H9 (cell line): Measurements from ENCODE around the gene C3orf22. TPM values are rescaled to one million over a fixed set of nuclear protein-coding genes. Genes with fewer than 3 reads are reported as not detected.

Experiments used
- DNase-seq: peaks from one replicate; pipeline ENCODE4 v3.0.0-alpha.2; 2017
- H2AFZ ChIP-seq: one replicate; pipeline ENCODE4 v1.6.1; 2013; ENCODE audit warnings: mild to moderate bottlenecking, low read length, control low read depth, moderate library complexity
- H2AK5ac ChIP-seq: 2 replicates; pipeline ENCODE4 v1.6.1; 2013; ENCODE audit warnings: low read length, control low read depth, mixed read lengths; ENCODE audit not compliant: insufficient read length
- H2BK120ac ChIP-seq: one replicate; pipeline ENCODE4 v1.6.1; 2013; ENCODE audit warnings: low read depth, mild to moderate bottlenecking, low read length, control low read depth, inconsistent platforms; ENCODE audit not compliant: poor library complexity, severe bottlenecking
- H2BK12ac ChIP-seq: 2 replicates; pipeline ENCODE4 v1.6.1; 2013; ENCODE audit warnings: low read length, control low read depth, mixed read lengths, low read depth; ENCODE audit not compliant: insufficient read length
- H2BK15ac ChIP-seq: 2 replicates; pipeline ENCODE4 v1.6.1; 2013; ENCODE audit warnings: low read depth, low read length, control low read depth
- H2BK20ac ChIP-seq: one replicate; pipeline ENCODE4 v1.6.1; 2013; ENCODE audit warnings: low read depth, mild to moderate bottlenecking, low read length, control low read depth, inconsistent platforms; ENCODE audit not compliant: poor library complexity, severe bottlenecking
- H2BK5ac ChIP-seq: 2 replicates; pipeline ENCODE4 v1.6.1; 2013; ENCODE audit warnings: low read length, control low read depth, mixed read lengths; ENCODE audit not compliant: insufficient read length
- H3K14ac ChIP-seq: 2 replicates; pipeline ENCODE4 v1.6.1; 2013; ENCODE audit warnings: low read length, control low read depth; ENCODE audit not compliant: insufficient read depth
- H3K18ac ChIP-seq: 2 replicates; pipeline ENCODE4 v1.6.1; 2013; ENCODE audit warnings: low read depth, mild to moderate bottlenecking, mixed read lengths, low read length, control low read depth; ENCODE audit not compliant: insufficient read length
- H3K23ac ChIP-seq: 2 replicates; pipeline ENCODE4 v1.6.1; 2013; ENCODE audit warnings: low read length, control low read depth, mixed read lengths, low read depth; ENCODE audit not compliant: insufficient read length
- H3K23me2 ChIP-seq: 2 replicates; pipeline ENCODE4 v1.6.1; 2013; ENCODE audit warnings: low read depth, mild to moderate bottlenecking, mixed read lengths, low read length, control low read depth; ENCODE audit not compliant: insufficient read length, poor library complexity, severe bottlenecking
- H3K27ac ChIP-seq: 2 replicates; pipeline ENCODE4 v1.5.1; 2013; ENCODE audit warnings: low read length, control low read depth, mixed read lengths, low read depth; ENCODE audit not compliant: insufficient read length
- H3K27me3 ChIP-seq: 2 replicates; pipeline ENCODE4 v1.6.1; 2013; ENCODE audit warnings: low read length, control low read depth, inconsistent platforms; ENCODE audit not compliant: insufficient read depth
- H3K4ac ChIP-seq: 2 replicates; pipeline ENCODE4 v1.6.1; 2013; ENCODE audit warnings: low read depth, mild to moderate bottlenecking, control low read depth, inconsistent platforms, low read length, moderate library complexity
- H3K4me1 ChIP-seq: 2 replicates; pipeline ENCODE4 v1.6.1; 2013; ENCODE audit warnings: low read length, control low read depth, inconsistent platforms; ENCODE audit not compliant: insufficient read depth
- H3K4me2 ChIP-seq: 2 replicates; pipeline ENCODE4 v1.6.1; 2013; ENCODE audit warnings: low read length, control low read depth, mixed read lengths; ENCODE audit not compliant: insufficient read length, insufficient read depth
- H3K56ac ChIP-seq: 2 replicates; pipeline ENCODE4 v1.6.1; 2013; ENCODE audit warnings: low read depth, mild to moderate bottlenecking, mixed read lengths, low read length, control low read depth; ENCODE audit not compliant: insufficient read length
- H3K79me1 ChIP-seq: 2 replicates; pipeline ENCODE4 v1.6.1; 2013; ENCODE audit warnings: low read depth, mild to moderate bottlenecking, moderate library complexity, low read length, control low read depth, inconsistent platforms; ENCODE audit not compliant: insufficient read depth, poor library complexity, severe bottlenecking
- H3K79me2 ChIP-seq: 2 replicates; pipeline ENCODE4 v1.6.1; 2013; ENCODE audit warnings: low read length, control low read depth, inconsistent platforms; ENCODE audit not compliant: insufficient read depth
- H3K9ac ChIP-seq: 2 replicates; pipeline ENCODE4 v1.6.1; 2013; ENCODE audit warnings: low read length, control low read depth, mixed read lengths; ENCODE audit not compliant: insufficient read length; ENCODE audit errors: extremely low read depth
- H3K9me3 ChIP-seq: one replicate; pipeline ENCODE4 v1.6.1; 2013; ENCODE audit warnings: low read depth, low read length, inconsistent platforms; ENCODE audit not compliant: control insufficient read depth
- H3T11ph ChIP-seq: one replicate; pipeline ENCODE4 v1.6.1; 2013; ENCODE audit warnings: mild to moderate bottlenecking, low read length, control low read depth, inconsistent platforms
- H4K20me1 ChIP-seq: one replicate; pipeline ENCODE4 v1.6.1; 2013; ENCODE audit not compliant: control insufficient read depth, insufficient read length, insufficient read depth
- H4K5ac ChIP-seq: 2 replicates; pipeline ENCODE4 v1.6.1; 2013; ENCODE audit warnings: low read depth, mild to moderate bottlenecking, mixed read lengths, low read length, control low read depth; ENCODE audit not compliant: insufficient read length
- H4K8ac ChIP-seq: replicated peaks from 2 replicates; pipeline ENCODE4 v1.6.1; 2013; ENCODE audit warnings: low read length, control low read depth, mixed read lengths, low read depth; ENCODE audit not compliant: insufficient read length
- H4K91ac ChIP-seq: 2 replicates; pipeline ENCODE4 v1.6.1; 2013; ENCODE audit warnings: low read depth, mild to moderate bottlenecking, moderate library complexity, mixed read lengths, low read length, control low read depth; ENCODE audit not compliant: insufficient read length
- H3K27ac Mint-ChIP-seq, 3 experiments: 2 replicates in 2 of 3; 3 replicates in 1 of 3; pipeline ENCODE4 v1.8.0; 2020 to 2021; ENCODE audit warnings: mixed read lengths in 3 of 3, mild to moderate bottlenecking in 1 of 3, moderate library complexity in 1 of 3
- H3K27me3 Mint-ChIP-seq: 2 replicates; pipeline ENCODE4 v1.8.0; 2021; ENCODE audit warnings: low read depth, mild to moderate bottlenecking, moderate library complexity, mixed read lengths
- H3K36me3 Mint-ChIP-seq, 3 experiments: 2 replicates in 2 of 3; 3 replicates in 1 of 3; pipeline ENCODE4 v1.8.0; 2020 to 2021; ENCODE audit warnings: low read depth in 3 of 3, mixed read lengths in 3 of 3; ENCODE audit not compliant: insufficient read depth in 1 of 3
- H3K4me1 Mint-ChIP-seq, 2 experiments: 2 replicates each; pipeline ENCODE4 v1.8.0; 2020; ENCODE audit warnings: mixed read lengths in 2 of 2
- H3K4me3 Mint-ChIP-seq, 2 experiments: 2 replicates in 1 of 2; 3 replicates in 1 of 2; pipeline ENCODE4 v1.8.0; 2020 to 2021; ENCODE audit warnings: mild to moderate bottlenecking in 2 of 2, mixed read lengths in 2 of 2, moderate library complexity in 1 of 2
- H3K9me3 Mint-ChIP-seq, 2 experiments: 2 replicates in 1 of 2; 3 replicates in 1 of 2; pipeline ENCODE4 v1.8.0; 2020; ENCODE audit warnings: mild to moderate bottlenecking in 2 of 2, mixed read lengths in 2 of 2, moderate library complexity in 1 of 2
- CTCF ChIP-seq: fragments of 200-600 bp; sonication (generic); conservative IDR thresholded peaks from 3 replicates; pipeline ENCODE4 v1.8.0; 2021; ENCODE audit warnings: antibody characterized with exemption, mild to moderate bottlenecking
- WGBS: extraction: QIAGEN DNeasy Blood & Tissue Kit; methylation state at CpG from one replicate; pipeline ENCODE4 v1.1.7; 2013; ENCODE audit warnings: missing lambda C conversion rate, low lambda C conversion rate, mixed read lengths; ENCODE audit not compliant: insufficient read length; ENCODE audit errors: extremely low coverage; 5-methylcytosine and 5-hydroxymethylcytosine counted together
- total RNA-seq: library from RNA; stranded (reverse); gene quantifications from 2 replicates; pipeline ENCODE4 v1.2.1, GENCODE V29; 2021

Gene C3orf22
- total RNA-seq, 1 experiment from 2014 or later = not detected

GRCh38 chr3:126543457-126544061 lies 15.2 kb downstream of the C3orf22 start:
- Histone ChIP-seq H4K5ac (no peak overlapping the region), H3K4me1 (no peaks in the 10 kb centered on the region), H3K4ac (no peak overlapping the region), H3T11ph (no peak overlapping the region), H3K27ac (no peak overlapping the region), H3K9ac (no peak overlapping the region), H3K23ac (no peak overlapping the region), H3K14ac (no peak overlapping the region; the same call in 1 of the 2 replicates), H3K79me1 (no peaks in the 10 kb centered on the region), H3K4me2 (no peak overlapping the region), H3K79me2 (no peaks in the 10 kb centered on the region), H3K27me3 (no peaks in the 10 kb centered on the region), H2AFZ (no peak overlapping the region), H4K8ac (no peak overlapping the region), H2BK120ac (no peak overlapping the region), H2BK5ac (no peak overlapping the region), H2AK5ac (no peak overlapping the region), H4K91ac (no peak overlapping the region), H3K23me2 (no peaks in the 10 kb centered on the region), H2BK20ac (no peak overlapping the region), H4K20me1 (peaks cover 3% of the 10 kb centered on the region), H2BK12ac (no peak overlapping the region), H3K9me3 (no peaks in the 10 kb centered on the region), H3K56ac (no peak overlapping the region), H2BK15ac (no peak overlapping the region), H3K18ac (no peak overlapping the region)
- Mint-ChIP-seq H3K4me1 (peaks cover 11 to 24% of the 10 kb centered on the region in 2 experiments), H3K36me3 (peaks cover 0 to 3% (median 0%) of the 10 kb centered on the region in 3 experiments; a peak in 2 of 7 replicates), H3K27ac (no peak overlapping the region), H3K9me3 (no peaks in the 10 kb centered on the region), H3K4me3 (no peak overlapping the region), H3K27me3 (peaks cover 11% of the 10 kb centered on the region)
- no peak for TF ChIP-seq CTCF
- no peak for DNase-seq
- WGBS = no CpG with 5 or more reads among the region's 2 CpGs
